GM12865 (cell line): ENCODE results near the gene EPHA5.

Experiments used
- DNase-seq: peaks from one replicate; pipeline ENCODE4 v3.0.0; 2010; ENCODE audit warnings: low read depth
- H3K4me3 ChIP-seq: 2 replicates; pipeline ENCODE4 v1.5.1; 2011; ENCODE audit warnings: mild to moderate bottlenecking, low read depth, low read length, control low read depth
- TF ChIP-seq, protein P1 (sequence below): IDR thresholded peaks from 2 replicates; pipeline ENCODE4 v1.5.1; 2011; ENCODE audit warnings: low read length, control low read depth, low read depth, inconsistent platforms; ENCODE audit not compliant: insufficient read depth; ENCODE audit errors: missing control alignments

EPHA5 gene

DNA sequence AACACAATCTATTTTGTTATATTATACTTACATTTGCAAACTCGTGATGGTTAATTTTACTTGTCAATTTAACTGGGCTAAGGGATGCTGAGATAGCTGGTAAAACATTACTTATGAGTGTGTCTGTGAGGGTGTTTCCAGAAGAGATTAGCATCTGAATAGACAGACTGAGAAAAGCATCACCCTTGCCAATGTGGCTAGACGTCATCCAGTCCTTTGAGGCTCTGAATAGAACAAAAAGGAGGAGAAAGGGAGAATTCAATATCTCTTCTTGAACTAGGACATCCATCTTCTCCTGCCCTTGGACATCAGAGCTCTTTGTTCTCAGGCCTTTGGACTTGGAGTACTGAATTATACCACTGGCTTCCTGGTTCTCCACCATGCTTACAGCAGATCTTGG is 154.6 kb downstream of the EPHA5 start:
- H3K4me3 ChIP-seq, result no peak overlapping the region
- TF ChIP-seq, protein P1, sequence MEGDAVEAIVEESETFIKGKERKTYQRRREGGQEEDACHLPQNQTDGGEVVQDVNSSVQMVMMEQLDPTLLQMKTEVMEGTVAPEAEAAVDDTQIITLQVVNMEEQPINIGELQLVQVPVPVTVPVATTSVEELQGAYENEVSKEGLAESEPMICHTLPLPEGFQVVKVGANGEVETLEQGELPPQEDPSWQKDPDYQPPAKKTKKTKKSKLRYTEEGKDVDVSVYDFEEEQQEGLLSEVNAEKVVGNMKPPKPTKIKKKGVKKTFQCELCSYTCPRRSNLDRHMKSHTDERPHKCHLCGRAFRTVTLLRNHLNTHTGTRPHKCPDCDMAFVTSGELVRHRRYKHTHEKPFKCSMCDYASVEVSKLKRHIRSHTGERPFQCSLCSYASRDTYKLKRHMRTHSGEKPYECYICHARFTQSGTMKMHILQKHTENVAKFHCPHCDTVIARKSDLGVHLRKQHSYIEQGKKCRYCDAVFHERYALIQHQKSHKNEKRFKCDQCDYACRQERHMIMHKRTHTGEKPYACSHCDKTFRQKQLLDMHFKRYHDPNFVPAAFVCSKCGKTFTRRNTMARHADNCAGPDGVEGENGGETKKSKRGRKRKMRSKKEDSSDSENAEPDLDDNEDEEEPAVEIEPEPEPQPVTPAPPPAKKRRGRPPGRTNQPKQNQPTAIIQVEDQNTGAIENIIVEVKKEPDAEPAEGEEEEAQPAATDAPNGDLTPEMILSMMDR, result no peak
- DNase-seq, result no peak

DNA sequence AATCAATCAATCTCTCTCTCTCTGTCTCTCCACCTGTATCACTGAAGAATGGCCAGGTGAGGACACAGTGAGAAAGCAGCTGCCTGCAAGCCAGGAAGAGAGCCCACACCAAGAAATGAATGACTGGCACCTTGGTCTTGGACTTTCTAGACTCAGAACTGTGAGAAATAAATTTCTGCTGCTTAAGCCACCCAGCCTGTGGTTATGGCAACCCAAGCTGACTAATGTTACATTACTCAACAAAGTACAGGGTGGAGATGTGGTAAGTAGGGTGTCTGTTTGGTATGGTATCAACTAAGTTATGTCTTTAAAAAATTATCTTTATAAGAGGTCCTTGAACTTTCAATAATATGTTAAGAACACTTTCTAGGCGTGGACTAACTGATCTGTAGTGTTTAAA is 159.3 kb downstream of the EPHA5 start:
- TF ChIP-seq, protein P1, result no peak
- no peak for DNase-seq
- H3K4me3 ChIP-seq, result no peak overlapping the region

DNA sequence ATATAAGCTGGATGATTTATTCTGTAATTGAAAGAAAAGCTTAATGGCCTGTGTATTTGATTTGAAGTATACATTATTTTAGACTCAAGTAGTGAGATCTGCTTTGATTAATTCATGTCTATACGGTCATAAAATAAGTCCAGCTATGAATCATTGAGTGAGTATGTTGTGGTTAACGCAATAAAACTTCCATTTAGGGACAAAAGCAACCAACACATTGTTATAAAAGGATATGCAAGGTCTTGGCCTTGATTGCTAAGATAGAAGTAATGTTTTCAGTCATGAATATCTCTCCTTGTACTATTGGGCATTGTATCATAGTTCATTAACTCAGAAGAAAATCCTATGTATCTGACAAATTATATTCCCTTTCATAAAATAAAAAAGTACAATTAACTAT is 162.1 kb downstream of the EPHA5 start:
- no peak for DNase-seq
- TF ChIP-seq, protein P1, result no peak
- no peak overlapping the region for H3K4me3 ChIP-seq

DNA sequence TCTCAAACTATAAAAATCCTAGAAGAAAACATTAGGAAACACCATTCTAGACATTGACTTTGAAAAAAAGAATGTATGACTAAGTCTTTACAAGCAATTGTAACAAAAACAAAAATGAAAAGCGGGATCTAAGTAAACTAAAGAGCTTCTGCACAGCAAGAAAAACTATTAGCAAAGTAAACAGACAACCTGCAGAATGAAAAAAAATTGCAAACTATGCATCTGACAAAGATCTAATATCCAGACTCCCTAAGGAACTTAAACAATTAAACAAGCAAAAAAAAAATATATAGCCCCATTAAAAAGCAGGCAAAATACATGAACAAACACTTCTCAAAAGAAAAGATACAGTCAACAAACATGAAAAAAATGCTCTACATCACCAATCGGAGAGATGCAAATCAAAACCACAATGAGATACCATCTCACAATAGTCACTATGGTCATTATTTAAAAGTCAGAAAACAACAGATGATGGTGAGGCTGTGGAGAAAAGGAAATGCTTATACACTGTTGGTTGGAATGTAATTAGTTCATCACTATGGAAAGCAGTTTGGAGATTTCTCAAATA is 168.1 kb downstream of the EPHA5 start:
- no peak overlapping the region for H3K4me3 ChIP-seq
- DNase-seq, result no peak
- TF ChIP-seq, protein P1, result no peak

DNA sequence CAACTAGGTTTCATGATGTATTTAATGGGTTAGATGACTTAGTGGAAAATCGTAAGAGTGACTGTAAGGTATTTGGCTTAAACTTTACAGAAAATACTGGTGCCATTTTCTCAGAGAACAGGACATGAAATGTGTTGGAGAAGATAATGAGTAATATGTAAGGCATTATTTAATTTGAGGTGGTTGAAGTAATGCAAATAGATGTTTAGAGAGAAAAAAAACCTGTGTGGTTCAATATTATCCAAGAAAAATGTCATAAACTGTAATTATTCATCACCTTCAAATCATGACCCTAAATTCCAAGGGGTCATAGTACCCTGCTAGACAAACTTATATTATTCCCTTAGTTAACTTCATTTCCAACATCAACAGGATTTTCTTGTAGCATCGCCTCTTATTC is 171.7 kb downstream of the EPHA5 start:
- no peak overlapping the region for H3K4me3 ChIP-seq
- no peak for DNase-seq
- TF ChIP-seq, protein P1, result no peak

DNA sequence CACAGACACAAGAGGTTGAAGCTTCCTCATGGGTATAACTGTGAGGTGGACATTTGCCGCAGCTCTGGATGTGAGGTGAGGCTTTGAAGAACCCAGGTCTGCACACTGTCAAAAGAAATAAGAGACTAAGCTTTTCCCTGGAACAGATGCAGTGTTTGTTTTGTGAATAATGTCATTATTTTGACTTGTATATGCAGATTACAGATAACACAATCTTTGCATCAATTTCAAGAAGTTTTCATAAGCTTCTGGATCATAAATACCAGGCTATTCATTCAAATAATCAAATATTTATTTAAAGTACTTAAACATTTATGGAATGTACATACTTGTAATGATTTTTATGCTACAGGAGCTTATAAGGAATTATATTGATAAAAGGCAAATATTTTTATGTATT is 174.8 kb downstream of the EPHA5 start:
- TF ChIP-seq, protein P1, result no peak
- no peak for DNase-seq

DNA sequence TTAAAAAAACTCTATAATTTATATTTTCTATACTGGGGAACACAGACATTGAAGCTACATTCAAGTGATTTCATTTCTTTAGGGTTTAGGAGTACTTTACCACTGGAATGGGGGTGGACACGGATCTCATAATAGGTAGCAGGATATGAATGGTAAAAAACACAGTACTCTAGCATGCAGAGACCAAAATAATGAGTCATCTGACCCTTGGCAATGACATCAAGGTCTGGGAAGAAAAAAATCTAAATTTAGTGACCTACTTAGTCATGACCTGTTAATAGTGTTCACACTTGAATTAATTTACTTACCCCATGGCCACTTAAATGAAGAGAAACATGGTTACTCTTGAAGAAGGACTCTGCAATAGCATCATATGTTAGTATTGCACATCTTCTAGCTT is 187.9 kb downstream of the EPHA5 start:
- no peak overlapping the region for H3K4me3 ChIP-seq
- no peak for DNase-seq
- TF ChIP-seq, protein P1, result no peak

More for the DNA sequence above, 174.8 kb downstream of the EPHA5 start:
- no peak overlapping the region for H3K4me3 ChIP-seq
